ENCODE data around the gene BCKDHB. TPM values are rescaled to one million over a fixed set of nuclear protein-coding genes. Genes with fewer than 3 reads are reported as not detected.

Gene BCKDHB
- polyA plus RNA-seq, 1 of the 3 experiments (the other 2 are of a cell fraction), result 19.9 TPM

- peaks cover 0 to 21% of the 10 kb centered on the region in 2 experiments for H3K4me1 ChIP-seq (ENCODE audit: control insufficient read depth in 1 of 2, insufficient read depth in 2 of 2, low read depth in 1 of 2, low read length in 1 of 2)
- H3K79me2 ChIP-seq (ENCODE audit: insufficient read depth), result peaks cover 4% of the 10 kb centered on the region; the same call in 1 of the 2 replicates
- ChIA-PET POLR2A (no interaction called here), CTCF (interaction anchor here (0.5 to 0.7 kb wide), 2 partner anchors 403 to 516 kb away, joined by 3 read pairs; no protein-coding TSS in a partner anchor)
- H3K9me2 ChIP-seq, result no peaks in the 10 kb centered on the region
- TF ChIP-seq SMC3 (IDR thresholded peaks at IDR 0.05; ENCODE audit: low read depth, low read length) (no peak), FOXM1 (IDR thresholded peaks at IDR 0.05; ENCODE audit: low read depth) (no peak), CHD2 (IDR thresholded peaks at IDR 0.05; ENCODE audit: low read length, partially characterized antibody) (no peak), GATA2 (CRISPR knock-in tag; IDR thresholded peaks at IDR 0.05) (no peak), NRF1 (IDR thresholded peaks at IDR 0.05; ENCODE audit: low read depth, low read length) (no peak), EZH2phosphoT487 (IDR thresholded peaks at IDR 0.05; ENCODE audit: borderline replicate concordance, low read depth) (no peak), ZBTB33 (IDR thresholded peaks at IDR 0.05; ENCODE audit: borderline replicate concordance, low read depth) (no peak), GABPA (IDR thresholded peaks at IDR 0.05; ENCODE audit: low read depth) (no peak), JUND (IDR thresholded peaks at IDR 0.05) (no peak), USF2 (IDR thresholded peaks at IDR 0.05; ENCODE audit: borderline replicate concordance, low read depth, low read length) (no peak), NFIC (IDR thresholded peaks at IDR 0.05; ENCODE audit: borderline replicate concordance) (no peak), RXRA (IDR thresholded peaks at IDR 0.05; ENCODE audit: borderline replicate concordance, low read depth) (no peak)
- H3K4me3 ChIP-seq (ENCODE audit: low read depth in 2 of 2, low read length in 1 of 2), result no peak overlapping the region
- no peaks in the 10 kb centered on the region for H4K20me1 ChIP-seq (ENCODE audit: insufficient read depth)
- H3K27me3 ChIP-seq (ENCODE audit: insufficient read depth), result no peaks in the 10 kb centered on the region
- H3K36me3 ChIP-seq (replicated peaks in 1 of 2; ENCODE audit: control insufficient read depth in 1 of 2, insufficient read depth in 2 of 2, low read length in 1 of 2), result peaks cover 0 to 9% of the 10 kb centered on the region in 2 experiments
- no peak overlapping the region for H3K9ac ChIP-seq
- H3K27ac ChIP-seq (ENCODE audit: low read depth in 2 of 2, low read length in 1 of 2), result peak overlapping the region in 1 of 2 experiments; percentile 76; a peak in 3 of 4 replicates
- peaks cover 12% of the 10 kb centered on the region for H3F3A ChIP-seq (replicated peaks; ENCODE audit: insufficient read depth)
- peak overlapping the region; percentile 16; the same call in 1 of the 2 replicates for H3K4me2 ChIP-seq
- no peak overlapping the region for H2AFZ ChIP-seq (ENCODE audit: low read depth)
- DNase-seq, result no peak
- 84% methylated on average over 4 of the region's 4 CpGs for WGBS (ENCODE audit: low lambda C conversion rate)
- 0 out of 2 replicates have a peak, but pooled peaks cover 7% of the 10 kb centered on the region for H3K9me3 ChIP-seq
These were observed 75.0 kb downstream of the BCKDHB start for GRCh38 chr6:80181352-80182081.

GRCh38 chr6:80182308-80182707, 75.8 kb downstream of the BCKDHB start:
- DNase-seq, result no peak
- POLR2A ChIA-PET, result no interaction called here
- CTCF ChIA-PET, result no interaction called here
- TF ChIP-seq PBX3 (IDR thresholded peaks at IDR 0.05), result peak; percentile 50; the same call in 1 of the 2 replicates
- no peak for TF ChIP-seq CTCF (IDR thresholded peaks at IDR 0.05)
- TF ChIP-seq USF2 (IDR thresholded peaks at IDR 0.05; ENCODE audit: borderline replicate concordance, low read depth, low read length), result no peak
- peak; percentile 74; the same call in 1 of the 2 replicates for TF ChIP-seq FOSL2 (IDR thresholded peaks at IDR 0.05; ENCODE audit: borderline replicate concordance, low read depth)
- no peak for TF ChIP-seq USF1 (IDR thresholded peaks at IDR 0.05; ENCODE audit: borderline replicate concordance, low read depth)
- TF ChIP-seq JUND (IDR thresholded peaks at IDR 0.05), result peak; percentile 87

More at GRCh38 chr6:80182308-80182707, 75.8 kb downstream of the BCKDHB start:
- Histone ChIP-seq H3K79me2 (ENCODE audit: insufficient read depth) (peaks cover 4% of the 10 kb centered on the region; the same call in 1 of the 2 replicates), H3K9me3 (0 out of 2 replicates have a peak, but pooled peaks cover 7% of the 10 kb centered on the region), H3K9me2 (no peaks in the 10 kb centered on the region), H3K27me3 (ENCODE audit: insufficient read depth) (no peaks in the 10 kb centered on the region), H2AFZ (ENCODE audit: low read depth) (no peak overlapping the region), H4K20me1 (ENCODE audit: insufficient read depth) (no peaks in the 10 kb centered on the region), H3K9ac (no peak overlapping the region), H3K4me3 (ENCODE audit: low read depth in 2 of 2, low read length in 1 of 2) (no peak overlapping the region), H3K36me3 (replicated peaks in 1 of 2; ENCODE audit: control insufficient read depth in 1 of 2, insufficient read depth in 2 of 2, low read length in 1 of 2) (peaks cover 0 to 9% of the 10 kb centered on the region in 2 experiments), H3K27ac (ENCODE audit: low read depth in 2 of 2, low read length in 1 of 2) (peak overlapping the region; percentile 43 to 76; a peak in 3 of 4 replicates), H3K4me2 (peak overlapping the region; percentile 16; the same call in 1 of the 2 replicates), H3K4me1 (ENCODE audit: control insufficient read depth in 1 of 2, insufficient read depth in 2 of 2, low read depth in 1 of 2, low read length in 1 of 2) (peaks cover 0 to 21% of the 10 kb centered on the region in 2 experiments), H3F3A (replicated peaks; ENCODE audit: insufficient read depth) (peaks cover 12% of the 10 kb centered on the region)
- 10% methylated on average over 1 of the region's 1 CpG for WGBS (ENCODE audit: low lambda C conversion rate)

Data from SK-N-SH (cell line).